GM12864 (cell line): ENCODE measurements around the gene MFSD8.
"Not testable (repeated sequence)": the region's sequence is repeated elsewhere in the genome, so short reads cannot be mapped to it uniquely, and the experiment has no call there.

Experiments used
- DNase-seq: peaks from one replicate; pipeline ENCODE4 v3.0.0-alpha.2; 2011; ENCODE audit warnings: low read depth
- H3K4me3 ChIP-seq: 2 replicates; pipeline ENCODE4 v1.5.1; 2011; ENCODE audit warnings: mild to moderate bottlenecking, low read depth, low read length, control low read depth
- TF ChIP-seq, protein P1 (sequence below): IDR thresholded peaks from 2 replicates; pipeline ENCODE4 v1.5.1; 2011; ENCODE audit warnings: low read depth, mild to moderate bottlenecking, moderate library complexity, low read length, control low read depth, inconsistent platforms; ENCODE audit errors: missing control alignments

Gene MFSD8, protein sequence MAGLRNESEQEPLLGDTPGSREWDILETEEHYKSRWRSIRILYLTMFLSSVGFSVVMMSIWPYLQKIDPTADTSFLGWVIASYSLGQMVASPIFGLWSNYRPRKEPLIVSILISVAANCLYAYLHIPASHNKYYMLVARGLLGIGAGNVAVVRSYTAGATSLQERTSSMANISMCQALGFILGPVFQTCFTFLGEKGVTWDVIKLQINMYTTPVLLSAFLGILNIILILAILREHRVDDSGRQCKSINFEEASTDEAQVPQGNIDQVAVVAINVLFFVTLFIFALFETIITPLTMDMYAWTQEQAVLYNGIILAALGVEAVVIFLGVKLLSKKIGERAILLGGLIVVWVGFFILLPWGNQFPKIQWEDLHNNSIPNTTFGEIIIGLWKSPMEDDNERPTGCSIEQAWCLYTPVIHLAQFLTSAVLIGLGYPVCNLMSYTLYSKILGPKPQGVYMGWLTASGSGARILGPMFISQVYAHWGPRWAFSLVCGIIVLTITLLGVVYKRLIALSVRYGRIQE

DNA sequence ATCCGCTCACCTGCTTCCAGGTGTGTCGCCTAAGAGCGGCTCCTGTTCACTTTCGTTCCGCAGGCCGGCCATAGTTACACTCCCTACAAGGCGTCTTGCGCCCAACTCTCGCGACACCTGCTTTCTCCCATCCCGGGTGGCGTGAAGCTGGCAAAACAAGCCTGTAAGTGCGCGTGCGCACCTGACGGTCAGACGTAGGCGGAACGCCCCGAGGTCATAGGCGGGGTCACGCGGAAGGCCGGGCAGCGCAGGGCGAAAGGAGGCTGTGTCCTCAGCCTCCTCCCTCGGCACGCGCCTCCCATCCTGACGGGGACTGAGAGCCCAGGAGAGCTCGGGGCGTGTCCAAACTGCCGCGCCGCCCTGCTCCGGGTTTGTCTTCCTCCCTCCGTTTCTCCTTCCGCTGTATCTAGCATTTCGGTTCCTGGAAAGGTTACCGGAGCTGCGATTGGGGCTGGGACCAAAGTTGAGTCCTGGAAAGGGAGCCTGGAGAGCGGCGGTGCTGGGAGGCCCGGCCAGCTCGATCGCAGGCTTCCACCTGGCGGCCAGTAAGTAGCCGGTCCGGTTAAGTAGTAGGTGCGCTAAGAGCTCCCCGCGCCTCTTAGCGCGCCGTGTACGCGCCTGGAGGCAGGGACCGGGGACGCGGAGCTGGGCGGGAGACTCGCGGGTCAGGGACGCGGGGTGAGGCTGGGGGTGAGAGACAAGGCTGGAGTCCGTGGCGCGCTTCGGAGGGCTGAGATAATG is at the start of gene MFSD8, which contains the start of gene ABHD18:
Gene MFSD8 (minus strand): TSS at position 112 of the 741 bp plus-strand sequence. CDS start 40 bp downstream, at position 72.
Gene ABHD18 (plus strand): TSS at position 345 of the 741 bp plus-strand sequence. CDS start 17,550 bp downstream, outside the sequence.
- peak; percentile 98 for DNase-seq

DNA sequence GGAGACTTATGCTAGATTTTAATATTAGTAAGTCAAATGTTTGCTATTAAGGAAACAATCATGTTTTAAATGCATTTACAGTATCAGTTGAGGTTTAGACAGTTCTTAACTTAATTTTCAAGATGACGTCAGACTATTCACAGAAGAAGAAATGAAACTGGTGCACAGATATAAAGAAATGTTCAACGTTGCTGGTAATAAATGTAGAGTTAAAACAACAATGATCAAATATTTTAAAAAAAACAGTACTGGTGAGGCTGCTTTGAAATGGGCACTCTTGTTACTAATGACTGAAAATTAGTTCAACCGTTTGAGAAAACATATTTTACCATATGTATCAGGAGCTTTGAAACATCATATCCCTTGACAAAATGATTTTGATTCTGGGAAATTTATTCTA is 44.5 kb upstream of the MFSD8 start:
- no peak for DNase-seq
- H3K4me3 ChIP-seq: no peak overlapping the region
- TF ChIP-seq, protein P1, sequence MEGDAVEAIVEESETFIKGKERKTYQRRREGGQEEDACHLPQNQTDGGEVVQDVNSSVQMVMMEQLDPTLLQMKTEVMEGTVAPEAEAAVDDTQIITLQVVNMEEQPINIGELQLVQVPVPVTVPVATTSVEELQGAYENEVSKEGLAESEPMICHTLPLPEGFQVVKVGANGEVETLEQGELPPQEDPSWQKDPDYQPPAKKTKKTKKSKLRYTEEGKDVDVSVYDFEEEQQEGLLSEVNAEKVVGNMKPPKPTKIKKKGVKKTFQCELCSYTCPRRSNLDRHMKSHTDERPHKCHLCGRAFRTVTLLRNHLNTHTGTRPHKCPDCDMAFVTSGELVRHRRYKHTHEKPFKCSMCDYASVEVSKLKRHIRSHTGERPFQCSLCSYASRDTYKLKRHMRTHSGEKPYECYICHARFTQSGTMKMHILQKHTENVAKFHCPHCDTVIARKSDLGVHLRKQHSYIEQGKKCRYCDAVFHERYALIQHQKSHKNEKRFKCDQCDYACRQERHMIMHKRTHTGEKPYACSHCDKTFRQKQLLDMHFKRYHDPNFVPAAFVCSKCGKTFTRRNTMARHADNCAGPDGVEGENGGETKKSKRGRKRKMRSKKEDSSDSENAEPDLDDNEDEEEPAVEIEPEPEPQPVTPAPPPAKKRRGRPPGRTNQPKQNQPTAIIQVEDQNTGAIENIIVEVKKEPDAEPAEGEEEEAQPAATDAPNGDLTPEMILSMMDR: no peak

More for the DNA sequence above, at the start of gene MFSD8, which contains the start of gene ABHD18:
- TF ChIP-seq, protein P1: peak; percentile 32
- H3K4me3 ChIP-seq: peak within 1 kb of the TSS; percentile 96

DNA sequence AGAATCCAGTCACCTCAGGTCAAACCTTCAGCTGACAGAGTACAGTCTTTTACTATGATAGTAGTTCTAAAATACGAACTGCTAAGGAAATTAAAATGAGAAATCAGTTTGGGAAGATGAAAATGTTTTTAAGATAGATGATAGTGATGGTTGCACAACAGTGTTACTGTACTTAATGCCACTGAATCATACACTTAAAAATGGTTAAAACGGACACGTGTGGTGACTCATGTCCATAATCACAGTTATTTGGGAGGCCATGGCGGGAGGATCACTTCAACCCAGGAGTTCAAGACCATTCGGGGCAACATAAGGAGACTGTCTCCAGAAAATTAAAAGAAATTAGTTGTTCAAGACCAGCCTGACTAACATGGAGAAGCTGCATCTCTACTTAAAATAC is 41.6 kb upstream of the MFSD8 start:
- TF ChIP-seq, protein P1: no peak
- DNase-seq: no peak
- no peak overlapping the region for H3K4me3 ChIP-seq

DNA sequence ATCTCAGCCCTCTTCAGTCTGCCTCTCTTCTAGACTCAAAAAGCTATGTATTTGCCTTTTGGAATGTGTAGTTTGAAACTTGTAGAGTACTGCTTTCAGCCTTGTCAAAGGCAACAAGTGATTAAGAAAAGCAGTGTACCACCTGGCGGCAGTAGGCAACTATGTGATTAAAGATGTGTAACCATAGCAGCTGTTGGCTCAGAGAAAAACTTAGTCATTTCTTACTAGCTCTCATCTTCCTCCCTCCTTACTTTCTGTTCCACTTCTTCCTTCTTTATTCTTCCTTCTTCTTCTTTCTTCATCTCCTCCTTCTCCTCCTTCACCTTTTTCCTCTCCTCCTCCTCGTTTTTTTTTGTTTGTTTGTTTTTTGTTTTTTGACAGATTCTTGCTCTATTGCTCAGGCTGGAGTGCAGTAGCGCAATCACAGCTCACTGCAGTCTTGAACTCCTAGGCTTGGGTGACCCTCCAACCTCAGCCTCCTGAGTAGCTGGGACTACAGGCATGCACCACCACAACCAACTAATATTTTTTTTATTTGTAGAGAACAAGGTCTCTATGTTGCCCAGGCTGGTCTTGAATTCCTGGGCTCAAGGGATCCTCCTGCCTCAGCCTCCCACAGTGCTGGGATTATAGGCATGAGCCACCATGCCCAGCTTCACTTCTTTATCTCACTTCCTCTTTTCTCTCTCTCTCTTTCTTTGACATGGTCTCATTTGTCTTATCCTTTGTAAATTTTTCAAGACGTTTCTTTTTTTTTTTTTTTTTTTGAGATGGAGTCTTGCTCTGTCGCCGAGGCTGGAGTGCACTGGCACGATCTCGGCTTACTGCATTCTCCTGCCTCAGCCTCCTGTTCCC is 32.8 kb upstream of the MFSD8 start:
- no peak overlapping the region for H3K4me3 ChIP-seq
- TF ChIP-seq, protein P1: peak; percentile 58
- peak; percentile 72 for DNase-seq

DNA sequence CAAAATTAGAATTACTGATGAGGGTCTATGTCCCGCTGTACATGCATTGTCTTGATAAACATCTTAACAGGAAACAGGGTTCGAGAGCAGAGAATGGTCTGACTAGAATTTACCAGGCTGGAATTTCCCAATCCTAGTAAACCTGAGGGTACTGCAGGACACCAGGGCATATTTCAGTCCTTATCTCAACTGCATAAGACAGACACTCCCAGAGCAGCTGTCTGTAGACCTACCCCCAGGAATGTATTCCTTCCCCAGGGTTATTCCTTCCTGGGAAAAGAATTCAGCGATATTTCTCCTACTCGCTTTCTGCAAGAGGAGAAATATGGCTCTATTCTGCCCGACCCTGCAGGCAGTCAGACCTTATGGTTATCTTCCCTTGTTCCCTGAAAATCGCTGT is 31.5 kb upstream of the MFSD8 start:
- DNase-seq, H3K4me3 ChIP-seq: not testable (repeated sequence)

DNA sequence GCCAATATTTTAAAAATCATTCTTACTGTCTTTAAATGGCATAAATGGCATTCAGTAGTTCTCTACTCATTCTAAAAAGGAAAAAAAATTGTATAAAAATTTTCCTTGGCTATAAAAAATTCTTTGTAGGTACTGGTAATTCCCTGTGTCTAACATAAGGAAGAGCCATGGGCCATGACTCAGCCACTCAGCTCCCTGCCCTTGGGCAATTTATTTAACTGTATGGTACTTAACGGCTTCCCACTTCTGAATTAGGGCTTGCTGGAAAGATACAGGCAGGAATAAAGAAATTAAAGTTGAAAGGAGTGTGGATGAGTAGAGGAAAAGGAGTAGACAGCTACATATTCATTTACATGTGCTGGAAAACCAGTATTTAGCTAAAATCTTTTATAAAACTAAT is 30.8 kb upstream of the MFSD8 start:
- TF ChIP-seq, protein P1: no peak
- DNase-seq: no peak
- no peak overlapping the region for H3K4me3 ChIP-seq
